ENCODE data around the gene FAM50A.

Gene FAM50A

DNA sequence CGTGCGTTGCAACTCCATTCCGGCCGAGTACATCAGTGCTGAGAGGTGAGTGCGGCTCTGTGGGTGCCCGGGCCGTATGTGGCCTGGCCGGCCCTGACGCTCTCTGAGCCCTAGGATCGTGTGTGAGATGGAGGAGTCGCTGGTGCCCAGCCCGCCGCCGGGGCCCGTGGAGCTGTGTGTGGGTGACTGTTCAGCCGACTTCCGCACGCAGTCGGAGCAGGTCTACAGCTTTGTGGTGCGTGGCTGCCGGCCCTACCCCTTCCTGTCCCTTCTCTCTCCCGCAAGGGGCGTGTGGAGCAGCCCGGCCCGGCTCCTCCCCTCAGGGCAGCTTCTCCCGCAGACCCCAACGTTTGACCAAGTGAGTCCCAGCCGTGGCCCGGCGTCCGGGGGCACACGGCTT lies 22.1 kb downstream of the FAM50A start:
- no peak for DNase-seq (ENCODE audit: low read depth)

DNA sequence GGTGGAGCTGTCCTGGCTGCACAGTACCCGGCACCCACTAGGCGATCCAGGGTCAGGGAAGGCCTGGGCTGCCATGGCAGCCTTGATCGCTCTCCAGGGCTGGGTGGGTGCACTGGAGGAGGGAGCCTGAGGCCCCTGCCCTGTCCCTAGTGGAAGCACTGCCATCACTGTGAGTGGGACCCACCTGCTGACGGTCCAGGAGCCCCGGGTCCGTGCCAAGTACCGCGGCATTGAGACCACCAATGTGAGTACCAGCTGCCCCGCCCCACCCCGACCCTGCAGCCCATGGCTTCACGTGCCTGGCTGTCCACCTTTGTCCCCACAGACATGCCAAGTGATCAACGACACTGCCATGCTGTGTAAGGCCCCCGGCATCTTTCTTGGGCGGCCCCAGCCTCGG lies 23.0 kb downstream of the FAM50A start:
- DNase-seq (ENCODE audit: low read depth), result no peak

DNA sequence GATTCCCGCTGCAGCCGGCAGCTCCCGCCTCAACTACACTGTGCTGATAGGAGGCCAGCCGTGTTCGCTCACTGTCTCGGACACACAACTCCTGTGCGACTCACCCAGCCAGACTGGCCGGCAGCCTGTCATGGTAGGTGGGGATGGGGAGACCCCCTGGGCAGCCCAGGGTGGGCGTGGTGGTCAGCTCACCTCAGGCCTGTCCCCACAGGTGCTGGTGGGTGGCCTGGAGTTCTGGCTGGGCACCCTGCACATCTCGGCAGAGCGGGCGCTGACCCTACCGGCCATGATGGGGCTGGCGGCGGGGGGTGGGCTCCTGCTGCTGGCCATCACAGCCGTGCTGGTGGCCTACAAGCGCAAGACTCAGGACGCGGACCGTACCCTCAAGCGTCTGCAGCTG lies 23.6 kb downstream of the FAM50A start:
- DNase-seq (ENCODE audit: low read depth), result no peak

DNA sequence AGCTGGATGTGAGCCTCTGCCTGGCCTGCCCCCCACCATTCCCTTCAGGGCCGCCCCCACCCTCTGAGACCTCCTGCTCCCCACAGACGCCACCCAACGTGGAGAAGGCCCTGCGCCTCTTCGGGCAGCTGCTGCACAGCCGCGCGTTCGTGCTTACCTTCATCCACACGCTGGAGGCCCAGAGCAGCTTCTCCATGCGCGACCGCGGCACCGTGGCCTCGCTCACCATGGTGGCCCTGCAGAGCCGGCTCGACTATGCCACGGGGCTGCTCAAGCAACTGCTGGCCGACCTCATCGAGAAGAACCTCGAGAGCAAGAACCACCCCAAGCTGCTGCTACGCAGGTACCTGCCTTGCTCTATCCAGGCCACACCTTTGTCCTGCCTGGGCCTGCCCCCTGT lies 24.3 kb downstream of the FAM50A start:
- no peak for DNase-seq (ENCODE audit: low read depth)

DNA sequence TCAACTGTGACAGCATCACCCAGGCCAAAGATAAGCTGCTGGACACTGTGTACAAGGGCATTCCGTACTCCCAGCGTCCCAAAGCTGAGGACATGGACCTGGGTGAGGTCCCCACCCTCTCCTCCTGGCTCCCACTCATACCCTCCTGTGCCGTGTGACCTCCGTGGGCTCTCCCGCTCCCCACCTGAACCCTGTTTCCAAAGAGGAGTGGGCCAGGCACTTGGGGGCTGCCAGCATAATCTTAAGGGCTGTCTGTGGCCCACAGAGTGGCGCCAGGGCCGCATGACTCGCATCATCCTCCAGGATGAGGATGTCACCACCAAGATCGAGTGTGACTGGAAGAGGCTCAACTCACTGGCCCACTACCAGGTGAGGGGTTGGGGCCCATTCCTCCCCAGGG lies 25.2 kb downstream of the FAM50A start:
- no peak for DNase-seq (ENCODE audit: low read depth)

DNA sequence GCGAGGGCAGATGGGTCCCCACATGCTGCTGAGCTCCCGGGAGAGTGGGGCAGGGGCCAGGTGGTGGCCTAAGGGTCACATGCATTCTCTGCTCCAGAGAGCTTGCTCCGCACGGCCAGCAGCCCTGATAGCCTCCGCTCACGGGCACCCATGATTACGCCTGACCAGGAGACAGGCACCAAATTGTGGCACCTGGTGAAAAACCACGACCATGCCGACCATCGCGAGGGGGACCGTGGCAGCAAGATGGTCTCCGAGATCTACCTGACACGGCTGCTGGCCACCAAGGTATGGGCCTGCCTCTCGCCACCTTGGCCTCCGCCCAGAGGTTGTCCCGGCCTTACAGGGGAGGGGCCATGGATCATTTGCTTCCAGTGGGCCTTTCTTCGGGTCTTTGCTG lies 25.9 kb downstream of the FAM50A start:
- no peak for DNase-seq (ENCODE audit: low read depth)

DNA sequence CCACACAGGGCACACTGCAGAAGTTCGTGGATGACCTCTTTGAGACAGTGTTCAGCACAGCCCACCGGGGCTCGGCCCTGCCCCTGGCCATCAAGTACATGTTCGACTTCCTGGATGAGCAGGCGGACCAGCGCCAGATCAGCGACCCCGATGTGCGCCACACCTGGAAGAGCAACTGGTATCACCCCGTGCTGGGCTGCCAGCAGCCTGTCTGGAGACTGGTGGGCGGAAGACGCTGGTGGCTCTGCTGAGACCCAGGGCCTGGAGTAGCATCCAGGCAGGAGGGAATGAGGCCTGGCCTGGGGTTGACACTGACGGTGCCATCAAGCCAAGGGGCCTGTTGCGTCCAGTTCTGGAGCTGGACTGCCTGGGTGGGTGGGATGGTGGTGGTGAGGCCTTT lies 26.5 kb downstream of the FAM50A start:
- no peak for DNase-seq (ENCODE audit: low read depth)

DNA sequence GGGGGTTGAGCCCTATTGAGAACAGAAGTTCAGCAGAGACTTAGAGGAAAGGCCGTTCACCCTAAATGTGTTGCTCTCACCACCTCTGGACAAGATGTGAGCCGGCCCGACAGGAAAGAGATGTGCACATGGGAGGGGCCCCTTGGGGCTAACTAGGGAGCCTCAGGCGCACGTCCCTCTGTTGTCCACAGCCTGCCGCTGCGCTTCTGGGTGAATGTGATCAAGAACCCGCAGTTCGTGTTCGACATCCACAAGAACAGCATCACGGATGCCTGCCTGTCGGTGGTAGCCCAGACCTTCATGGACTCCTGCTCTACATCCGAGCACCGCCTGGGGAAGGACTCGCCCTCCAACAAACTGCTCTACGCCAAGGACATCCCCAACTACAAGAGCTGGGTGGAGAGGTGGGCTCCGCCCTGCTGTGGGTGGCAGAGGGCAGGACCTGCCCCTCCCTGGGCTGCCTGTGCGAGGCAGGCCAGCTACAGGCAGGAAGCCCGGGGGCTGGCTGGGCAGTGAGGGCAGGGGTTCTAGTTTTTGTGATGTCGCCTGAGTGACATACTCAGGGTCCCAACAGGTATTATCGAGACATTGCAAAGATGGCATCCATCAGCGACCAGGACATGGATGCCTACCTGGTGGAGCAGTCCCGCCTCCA lies 27.1 kb downstream of the FAM50A start:
- DNase-seq (ENCODE audit: low read depth), result no peak

DNA sequence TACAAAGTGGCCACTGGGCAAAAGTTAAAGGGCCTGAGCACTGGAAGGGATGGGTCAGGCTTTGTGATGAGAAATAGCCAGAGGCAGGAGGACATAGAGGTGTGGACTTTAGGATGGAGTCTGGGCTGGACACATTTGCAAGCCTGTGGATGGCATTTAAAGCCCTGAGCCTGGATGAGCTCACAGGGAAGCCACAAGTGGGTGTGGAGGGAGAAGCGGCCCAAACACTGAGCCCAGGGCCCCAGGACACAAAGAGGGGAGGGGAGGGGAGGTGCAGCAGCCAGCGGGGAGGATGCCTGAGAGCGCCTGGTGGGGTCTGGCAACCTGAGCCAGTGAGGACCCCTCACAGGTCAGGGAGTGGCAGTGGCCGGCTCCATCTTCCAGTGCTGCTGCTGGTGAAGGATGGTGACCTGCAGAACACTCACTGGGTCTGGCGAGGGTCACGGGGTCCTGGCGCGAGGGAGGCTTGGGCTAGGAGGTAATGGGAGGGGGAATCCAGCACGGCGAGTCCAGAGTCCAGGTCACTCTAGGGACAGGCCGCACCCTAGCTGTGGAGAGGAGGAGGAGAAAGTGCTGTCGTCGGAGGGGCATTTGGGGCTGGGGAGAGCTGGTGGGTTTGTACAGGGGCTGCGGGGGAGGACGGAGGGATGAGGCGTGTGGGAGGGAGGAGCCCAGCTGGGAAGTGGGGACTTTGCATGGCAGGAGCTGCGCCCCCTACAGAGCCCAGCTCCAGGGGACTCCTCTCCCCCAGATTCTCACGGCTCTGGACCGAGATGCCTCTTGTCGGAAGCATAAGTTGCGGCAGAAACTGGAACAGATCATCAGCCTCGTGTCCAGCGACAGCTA lies 28.1 kb downstream of the FAM50A start:
- DNase-seq (ENCODE audit: low read depth), result no peak

DNA sequence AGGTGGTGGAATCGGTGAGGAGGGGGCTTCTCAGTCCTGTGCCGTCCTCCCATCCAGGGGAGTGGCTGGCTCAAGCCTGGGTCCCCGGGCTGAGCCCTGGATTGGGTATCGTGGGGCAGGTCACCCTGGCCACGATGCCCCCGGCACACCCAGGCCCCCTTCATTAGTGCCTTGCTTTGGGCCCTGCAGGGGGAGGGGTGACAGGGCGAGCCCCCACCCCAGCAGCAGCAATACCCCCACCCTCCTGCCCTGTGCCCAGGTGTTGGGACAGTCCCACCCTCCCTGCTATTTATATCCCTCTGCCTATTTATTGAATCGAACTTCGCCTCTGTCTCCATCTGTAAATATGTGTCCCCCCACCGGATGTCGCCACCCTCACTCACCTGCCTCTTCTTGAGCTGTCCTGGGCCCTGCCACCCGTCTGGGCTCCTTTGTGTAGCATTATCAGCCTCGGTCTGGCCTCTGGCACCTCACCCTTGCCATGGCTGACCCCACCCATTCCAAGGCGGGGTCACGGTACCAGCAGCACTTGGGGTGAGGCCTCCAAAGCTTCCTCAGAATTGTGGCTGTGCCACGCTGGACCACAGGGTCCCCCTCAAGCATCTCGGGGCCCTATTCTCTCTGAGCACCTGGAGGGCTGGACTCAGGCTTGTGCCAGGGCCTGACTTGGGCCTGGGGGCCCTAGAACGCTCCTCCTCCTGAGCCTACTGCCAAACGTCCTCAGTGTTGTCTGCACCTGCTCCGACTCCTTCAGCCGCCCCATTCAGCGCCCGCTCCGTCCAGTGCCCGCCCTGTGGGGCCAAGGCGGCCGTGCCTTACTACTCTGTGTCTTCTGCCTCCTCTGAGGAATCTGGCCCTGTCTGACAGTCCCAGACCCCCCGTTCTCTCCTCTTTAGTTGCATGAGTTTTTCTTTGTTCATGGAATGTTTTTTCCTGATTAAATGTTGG lies 29.0 kb downstream of the FAM50A start:
- no peak for DNase-seq (ENCODE audit: low read depth)

DNA sequence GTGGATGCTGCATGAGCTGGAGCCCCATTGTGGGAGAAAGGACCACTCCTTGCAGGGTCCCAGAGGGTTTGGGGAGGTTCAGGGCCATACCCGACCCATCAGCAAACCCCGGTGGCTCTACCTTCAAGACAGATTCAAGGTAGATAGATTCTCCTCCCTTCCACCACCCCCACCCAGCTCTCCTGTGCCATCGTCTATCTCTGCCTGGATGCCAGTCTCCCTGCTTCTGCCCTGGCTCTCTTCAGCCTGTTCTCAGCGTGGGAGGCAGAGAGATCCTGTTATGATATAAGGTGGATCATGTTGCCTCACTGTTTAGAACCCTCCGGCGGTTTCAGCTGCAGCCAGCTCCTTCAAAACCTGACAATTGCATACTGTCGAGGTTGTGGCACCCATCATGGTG lies 29.7 kb downstream of the FAM50A start:
- no peak for DNase-seq (ENCODE audit: low read depth)

DNA sequence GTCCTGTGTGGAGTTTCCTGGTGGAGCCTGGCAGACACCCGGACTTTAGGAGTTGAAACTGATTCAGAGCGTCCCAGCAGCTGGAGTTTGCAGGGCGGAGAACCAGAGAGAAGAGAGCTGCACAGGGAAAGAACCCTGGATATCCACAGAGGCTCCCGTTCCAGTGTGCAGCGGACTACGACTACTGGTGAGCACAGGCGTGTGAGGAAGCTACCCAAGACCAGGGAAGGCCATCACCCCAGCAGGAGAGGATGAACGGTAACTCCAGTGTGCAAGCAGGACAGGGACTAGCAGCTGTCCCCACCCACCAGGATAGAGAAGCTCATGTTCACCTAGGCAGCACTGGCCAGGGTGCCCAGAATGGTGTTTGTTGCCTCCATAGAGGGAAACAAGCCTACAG lies 32.9 kb downstream of the FAM50A start:
- no peak for DNase-seq (ENCODE audit: low read depth)

DNA sequence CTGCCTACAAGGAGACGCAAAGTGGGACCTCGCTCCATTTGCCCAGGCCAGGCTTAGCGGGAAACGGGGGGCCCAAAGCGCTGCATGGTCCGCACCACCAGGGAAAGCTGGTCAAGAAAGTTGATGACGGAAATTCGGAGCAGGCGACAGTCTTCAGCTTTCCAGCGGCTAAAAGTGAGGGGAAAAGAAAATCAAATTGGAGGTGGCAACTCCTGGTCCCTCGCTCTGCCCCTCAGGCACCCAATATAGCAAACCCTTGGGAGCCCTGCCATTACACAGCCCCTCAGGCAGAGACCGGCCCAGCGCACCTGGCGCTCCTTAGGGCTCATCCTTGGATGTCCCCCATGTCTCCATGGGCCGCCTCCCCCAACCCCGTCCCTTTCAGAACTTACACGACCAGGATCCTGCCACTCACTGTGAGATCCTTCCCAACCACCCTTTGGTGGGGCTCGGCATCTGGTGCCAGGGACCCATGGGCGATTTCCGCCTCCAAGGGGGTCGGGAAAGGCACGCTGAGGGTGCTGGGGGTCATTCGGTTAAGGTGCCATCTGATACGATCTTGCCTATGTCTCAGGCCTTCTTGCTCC lies 34.0 kb downstream of the FAM50A start:
- DNase-seq (ENCODE audit: low read depth), result no peak

DNA sequence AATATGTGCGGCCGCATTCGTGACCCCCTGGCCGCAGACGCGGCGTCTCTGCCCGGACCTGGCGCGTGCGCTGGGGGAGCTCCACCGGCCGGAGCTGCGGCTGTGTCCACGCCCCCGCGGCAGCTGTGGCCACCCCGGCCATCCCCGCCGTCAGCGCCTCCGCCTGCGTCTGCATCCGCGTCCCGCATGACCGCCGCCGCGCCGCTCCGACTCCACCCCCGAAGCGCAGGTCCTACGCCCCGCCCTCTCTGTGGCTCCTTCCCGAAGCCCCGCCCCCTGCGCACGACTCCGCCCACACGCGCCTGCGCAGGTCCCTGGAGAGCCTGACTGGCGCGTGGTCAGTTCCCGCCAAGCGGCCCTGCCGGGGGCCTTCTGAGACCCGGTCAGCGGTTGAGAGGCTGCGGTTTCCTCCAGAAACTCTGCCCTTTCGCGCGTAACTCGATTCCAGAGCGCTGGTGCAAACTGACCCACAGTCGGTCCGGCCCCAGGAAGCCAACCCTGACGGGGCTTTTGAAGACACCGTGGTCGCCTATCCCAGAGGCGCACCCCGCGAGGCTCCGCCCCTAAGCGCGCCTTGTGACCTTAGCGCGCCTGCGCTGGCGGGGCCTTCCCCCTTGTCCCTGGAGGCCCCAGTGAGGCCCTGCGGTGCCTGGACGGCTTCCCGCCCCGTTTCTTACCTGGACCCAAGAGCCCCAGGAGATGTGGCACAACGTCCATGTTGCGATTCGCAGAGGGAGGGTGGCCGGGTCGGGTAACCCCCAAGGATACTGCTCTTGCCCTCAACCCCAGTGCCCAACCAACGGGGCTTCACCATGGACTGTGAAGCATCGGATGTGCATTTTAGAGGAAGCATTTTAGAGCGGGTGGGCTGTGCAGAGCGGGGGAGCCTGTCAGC lies 35.0 kb downstream of the FAM50A start, which contains the start of gene LAGE3:
Gene LAGE3, minus strand, starts transcription at position 554 of the 895 bp plus-strand sequence. Its CDS starts 366 bp downstream, at position 188.
- peak; percentile 87 for DNase-seq (ENCODE audit: low read depth)

DNA sequence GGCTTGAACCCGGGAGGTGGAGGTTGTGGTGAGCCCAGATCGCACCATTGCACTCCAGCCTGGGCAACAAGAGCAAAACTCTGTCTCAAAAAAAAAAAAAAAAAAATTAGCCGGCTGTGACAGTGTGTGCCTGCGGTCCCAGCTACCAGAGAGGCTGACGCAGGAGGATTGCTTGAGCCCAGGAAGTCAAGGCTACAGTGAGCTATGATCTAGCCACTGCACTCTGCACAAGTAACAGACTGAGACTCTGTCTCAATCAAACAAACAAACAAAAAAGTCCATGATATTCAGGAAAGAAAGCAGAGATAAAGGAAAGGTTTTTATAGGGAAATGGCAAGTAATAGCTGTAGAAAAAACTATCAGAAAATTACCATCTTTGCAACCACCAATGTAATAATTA lies 37.3 kb downstream of the FAM50A start:
- DNase-seq (ENCODE audit: low read depth), result no peak

DNA sequence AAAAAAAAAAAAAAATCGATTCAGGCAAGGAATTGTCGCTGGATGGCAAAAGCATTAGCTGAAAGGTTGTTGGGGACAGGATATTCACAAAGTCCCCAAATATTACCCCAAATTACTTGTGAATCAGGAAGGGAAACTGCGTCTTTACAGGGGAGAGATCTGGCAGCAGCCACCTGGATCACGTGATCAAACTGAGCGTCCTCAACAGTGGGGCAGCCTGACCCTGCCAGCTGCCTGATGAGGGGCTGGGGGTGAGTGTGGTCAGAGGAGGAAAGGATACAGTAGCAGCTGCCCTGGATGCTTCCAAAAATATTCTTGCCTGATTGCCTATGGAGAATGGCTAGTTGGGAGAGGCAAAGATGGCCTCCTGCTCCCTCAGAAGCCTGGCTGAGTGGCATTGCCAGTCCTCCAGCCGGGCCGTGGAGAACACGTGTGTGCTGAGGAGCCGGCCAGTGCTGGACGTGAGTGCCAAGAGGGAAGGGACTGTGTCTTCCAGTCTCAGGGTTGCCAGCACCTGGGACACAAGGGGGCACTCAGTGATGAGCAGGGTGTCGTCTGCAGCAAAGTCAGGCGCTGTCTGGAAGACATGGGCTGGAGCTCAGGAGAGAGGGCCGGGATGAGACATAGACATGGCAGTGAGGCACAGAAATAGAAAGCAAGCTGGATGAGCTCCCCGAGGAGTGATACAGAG lies 38.1 kb downstream of the FAM50A start:
- no peak for DNase-seq (ENCODE audit: low read depth)

DNA sequence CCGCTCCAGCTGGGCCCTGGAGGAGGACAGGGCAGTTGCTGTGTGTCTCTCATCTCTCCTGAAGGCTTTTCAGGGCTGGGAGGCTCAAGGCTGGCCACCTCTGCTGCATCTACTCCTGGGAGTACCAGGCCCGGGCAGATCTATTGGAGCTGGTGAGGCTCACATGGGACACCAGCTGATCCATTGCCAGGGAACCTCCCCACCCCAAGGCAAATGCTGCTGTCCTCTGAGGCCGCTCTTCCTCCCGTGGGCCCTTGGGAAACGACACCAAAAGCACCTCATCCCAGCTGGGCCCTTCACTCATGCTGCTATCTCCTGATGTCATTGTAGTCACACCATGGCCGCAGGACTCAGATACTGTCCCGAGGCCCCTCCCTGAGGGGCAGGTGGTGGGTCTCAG lies 38.8 kb downstream of the FAM50A start:
- no peak for DNase-seq (ENCODE audit: low read depth)

DNA sequence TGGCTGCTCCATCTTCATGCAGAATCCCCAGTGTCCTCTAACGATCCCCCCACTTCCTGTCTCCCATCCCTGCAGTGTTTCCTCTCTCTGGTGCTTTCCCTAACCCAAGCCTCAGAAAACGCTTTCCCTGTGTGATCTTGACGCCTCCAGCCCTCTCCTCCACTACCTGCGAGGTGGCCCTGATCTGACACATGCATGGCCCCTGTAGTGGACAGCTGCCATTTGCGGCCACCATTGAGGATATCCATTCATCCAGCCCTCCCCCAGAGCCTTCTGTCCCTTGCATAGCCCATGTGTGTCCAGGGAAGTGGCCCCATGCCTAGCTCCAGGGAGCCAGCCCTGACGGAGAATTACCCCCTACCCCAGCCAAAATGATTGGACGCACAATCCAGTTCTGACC lies 39.4 kb downstream of the FAM50A start:
- no peak for DNase-seq (ENCODE audit: low read depth)

DNA sequence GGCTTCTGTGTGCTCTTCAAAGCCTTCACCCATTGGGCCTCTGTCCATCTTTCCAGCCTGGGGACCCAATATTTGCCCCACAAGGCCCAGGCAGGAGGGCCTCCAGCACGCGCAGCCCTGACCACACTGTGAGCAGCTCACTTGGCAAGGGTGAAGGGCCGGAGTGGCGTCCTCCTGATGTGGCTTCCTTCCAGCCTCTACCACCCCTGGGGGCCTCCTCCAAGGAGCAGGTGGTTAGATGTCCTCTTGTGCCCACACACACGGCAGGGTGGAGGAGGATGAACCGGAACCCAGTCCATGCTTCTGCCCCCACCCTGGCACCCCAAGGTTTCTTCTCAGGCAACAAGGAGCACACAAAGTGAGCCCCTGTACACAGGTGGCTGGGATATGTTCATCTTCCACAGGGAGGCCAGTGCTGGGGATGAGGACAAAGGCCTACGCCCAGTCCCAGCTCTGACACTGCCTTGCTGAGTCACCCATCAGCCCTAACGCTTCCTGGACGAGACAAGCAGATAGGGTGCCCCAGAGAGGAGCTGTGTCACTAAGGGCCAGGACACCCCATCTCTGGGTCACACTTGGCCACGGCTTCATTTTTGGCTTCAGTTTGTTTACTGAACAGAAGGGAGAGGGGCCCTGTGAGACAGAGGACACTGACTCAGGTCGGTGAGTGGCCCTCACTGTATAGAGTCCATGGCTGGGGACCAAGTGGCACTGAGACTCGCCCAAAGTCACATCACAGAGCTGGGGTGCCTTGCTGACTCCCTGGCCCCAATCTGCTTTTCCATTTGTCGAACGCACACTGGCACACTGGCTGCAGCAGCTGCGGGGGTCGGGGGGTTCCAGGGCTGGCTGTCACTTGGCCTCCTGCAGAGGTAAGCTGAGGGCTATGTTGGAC lies 40.6 kb downstream of the FAM50A start:
- DNase-seq (ENCODE audit: low read depth), result no peak
